Dermis microvascular lymphatic vessel endothelial cell (primary cell): ENCODE results near the gene ACAP2. TPM values are rescaled to one million over a fixed set of nuclear protein-coding genes. Genes with fewer than 3 reads are reported as not detected.

Experiments used
- DNase-seq, 2 donors: peaks; one replicate each; pipeline versions ENCODE4 v3.0.0 to v3.0.0-alpha.2; 2010; ENCODE audit warnings: low read depth in 2 of 2
- total RNA-seq: library from RNA; depleted of rRNA; stranded (reverse); fragments of >200 nt; gene quantifications from 2 replicates; pipeline ENCODE4 v1.2.1, GENCODE V29; 2014

ACAP2 gene
- total RNA-seq, 1 donor from 2014 or later, result 36.2 TPM

DNA sequence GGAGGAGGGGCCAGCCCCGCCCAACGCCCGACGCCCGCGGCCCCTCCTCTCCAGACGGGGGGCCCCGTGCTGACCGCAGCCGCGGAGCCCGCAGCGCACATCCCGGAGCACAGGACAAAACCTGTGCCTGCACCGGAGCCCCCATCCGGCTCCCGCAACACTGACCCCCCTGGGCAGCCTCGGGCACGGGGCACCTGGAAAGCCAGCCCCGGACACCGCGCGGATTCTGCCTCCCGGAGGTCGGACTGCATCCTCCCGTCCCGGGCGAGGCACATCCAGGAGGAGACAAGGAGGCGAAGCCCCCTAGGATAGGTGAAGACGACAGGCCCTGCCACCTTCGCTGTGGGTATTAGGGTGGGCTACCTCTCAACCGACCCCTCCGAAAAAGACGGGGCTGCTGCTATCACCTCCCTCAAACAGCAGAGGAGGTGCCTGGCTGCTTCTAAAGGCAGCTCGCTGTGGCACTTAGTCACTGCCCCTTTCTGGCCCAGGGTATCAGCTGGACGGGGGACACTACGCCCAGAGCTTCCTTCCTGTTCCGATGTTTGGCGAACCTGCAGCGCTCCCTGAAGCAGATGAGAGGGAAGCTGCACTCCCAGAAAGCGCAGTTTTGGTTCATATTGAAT, 182.4 kb downstream of the ACAP2 start:
- DNase-seq, result peak; percentile 52 to 61

- DNase-seq, result peak; percentile 90 to 97
Observed at GRCh38 chr3:195259475-195260279, 183.1 kb downstream of the ACAP2 start.

DNA sequence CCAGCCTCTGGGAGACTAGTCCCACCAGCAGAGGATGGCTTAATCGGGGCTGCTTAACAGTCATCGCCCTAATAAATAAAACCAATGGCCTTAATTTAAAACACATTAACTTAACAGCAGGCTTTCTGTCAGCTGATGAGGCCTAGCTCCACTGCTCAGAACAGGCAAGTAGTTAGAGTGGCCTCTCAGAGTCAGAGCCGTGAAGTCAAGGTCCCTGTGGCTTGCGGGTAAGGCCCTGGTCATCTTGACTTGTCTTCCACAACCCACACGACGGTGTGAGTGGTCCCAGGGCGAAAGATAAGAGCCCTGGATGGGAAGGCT, 183.7 kb downstream of the ACAP2 start:
- DNase-seq, result peak in 1 of 2 donors; percentile 46

DNA sequence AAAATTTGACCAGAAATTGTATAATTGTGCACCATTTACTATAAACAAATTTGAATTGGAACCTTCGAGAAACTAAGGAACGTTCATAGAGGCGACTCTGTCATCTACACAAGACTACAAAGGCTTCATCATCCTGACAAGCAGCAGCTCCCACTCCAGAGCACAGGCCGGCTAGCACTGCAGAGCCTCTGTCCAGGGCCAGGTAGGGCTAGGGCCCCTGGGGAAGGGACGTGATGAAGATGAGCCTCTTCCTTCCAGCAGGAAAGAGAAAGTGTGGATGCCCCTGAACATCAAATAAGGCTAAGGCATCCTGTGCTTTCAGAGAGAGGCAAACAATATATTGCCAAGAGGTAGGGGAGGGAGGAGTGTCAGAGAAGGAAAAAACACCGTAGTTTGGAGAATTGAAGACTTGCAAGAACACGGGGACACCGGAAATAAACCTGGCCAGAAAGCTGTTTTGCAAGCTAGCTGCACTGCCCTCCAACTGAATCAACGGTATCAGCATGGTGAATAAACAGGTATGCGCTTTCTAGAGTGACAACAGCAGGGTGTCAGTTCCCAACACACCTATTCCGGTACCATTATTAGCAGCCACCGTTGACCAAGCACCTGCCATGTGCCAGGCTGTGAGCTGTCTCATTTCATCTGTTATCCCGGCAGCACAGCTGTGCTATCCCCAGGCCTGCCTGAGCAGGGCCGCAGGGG, 184.2 kb downstream of the ACAP2 start:
- DNase-seq, result no peak

GRCh38 chr3:195257454-195258448, 185.1 kb downstream of the ACAP2 start:
- peak in 1 of 2 donors; percentile 25 for DNase-seq

GRCh38 chr3:195256639-195257453, 186.0 kb downstream of the ACAP2 start:
- DNase-seq, result no peak

- no peak for DNase-seq
Observed at GRCh38 chr3:195255571-195256501, 187.0 kb downstream of the ACAP2 start.

DNA sequence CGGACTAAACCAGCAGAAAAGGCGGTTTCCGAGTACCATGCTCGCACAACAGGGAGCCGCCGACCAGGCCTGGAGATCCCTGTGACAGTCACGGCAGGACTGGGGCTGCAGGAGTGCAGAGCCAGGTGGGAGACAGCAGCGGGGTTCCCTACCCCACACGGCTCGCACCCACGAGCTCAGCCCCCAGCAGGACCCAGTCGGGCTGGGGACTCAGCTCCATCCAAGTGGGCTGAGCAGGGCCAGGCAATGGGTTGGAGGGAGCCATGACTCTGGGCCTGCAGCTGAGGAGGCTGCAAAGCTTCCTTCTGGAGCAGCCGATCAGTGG, 187.7 kb downstream of the ACAP2 start:
- no peak for DNase-seq

GRCh38 chr3:195254454-195255175, 188.2 kb downstream of the ACAP2 start:
- no peak for DNase-seq

GRCh38 chr3:195253923-195254432, 188.8 kb downstream of the ACAP2 start:
- no peak for DNase-seq

DNA sequence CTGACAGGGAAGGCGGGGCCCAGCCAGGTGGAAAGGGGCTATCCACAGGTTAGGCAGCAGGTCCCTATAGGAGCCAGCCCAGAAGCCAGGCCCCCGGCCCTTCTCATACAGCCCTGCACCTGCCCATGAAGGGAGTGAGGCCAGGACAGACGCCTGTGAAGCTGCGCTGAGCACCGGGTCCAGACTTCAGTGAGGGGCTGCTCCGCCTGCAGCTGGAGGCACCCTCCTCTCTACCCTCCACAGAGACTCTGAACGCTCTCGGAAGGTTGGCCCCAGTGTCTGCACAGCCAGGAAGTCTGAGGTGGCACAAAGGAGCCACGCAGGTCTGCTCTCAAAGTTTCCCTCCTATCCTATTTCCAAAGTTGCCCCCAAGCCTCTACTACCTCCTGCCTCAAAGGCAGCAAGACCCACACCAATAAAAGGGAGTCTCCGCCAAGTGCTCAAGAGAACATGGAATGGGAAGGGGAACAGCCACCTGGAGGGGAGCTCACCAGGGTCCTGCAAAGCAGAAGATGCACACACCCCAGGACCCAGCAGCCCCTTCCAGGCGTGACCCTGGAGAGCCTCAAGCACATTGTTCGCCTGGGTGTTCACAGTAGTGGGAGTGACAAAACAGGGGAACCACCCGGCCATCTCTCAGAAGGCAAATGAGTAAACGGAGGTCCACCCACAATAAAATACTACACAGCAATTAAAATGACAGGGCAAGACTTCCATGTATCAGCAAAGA, 191.3 kb downstream of the ACAP2 start:
- DNase-seq, result no peak

- DNase-seq, result peak; percentile 43 to 71
Observed at GRCh38 chr3:195250473-195251251, 192.2 kb downstream of the ACAP2 start.

GRCh38 chr3:195249858-195250464, 192.9 kb downstream of the ACAP2 start:
- DNase-seq, result no peak

GRCh38 chr3:195249057-195249770, 193.6 kb downstream of the ACAP2 start:
- no peak for DNase-seq

DNA sequence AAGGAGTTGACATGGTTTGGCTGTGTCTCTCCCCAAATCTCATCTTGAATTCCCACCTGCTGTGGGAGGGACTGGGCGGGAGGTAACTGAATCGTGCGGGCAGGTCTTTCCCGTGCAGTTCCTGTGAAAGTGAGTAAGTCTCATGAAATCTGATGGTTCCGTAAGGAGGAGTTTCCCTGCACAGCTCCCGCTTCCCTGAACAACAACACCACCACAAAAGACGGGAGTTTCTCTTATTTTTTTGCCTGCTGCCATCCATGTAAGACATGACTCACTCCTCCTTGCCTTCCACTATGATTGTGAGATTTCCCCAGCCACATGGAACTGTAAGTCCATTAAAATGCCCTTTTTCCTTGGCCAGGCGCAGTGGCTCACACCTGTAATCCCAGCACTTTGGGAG, 194.5 kb downstream of the ACAP2 start:
- DNase-seq, result peak in 1 of 2 donors; percentile 33

DNA sequence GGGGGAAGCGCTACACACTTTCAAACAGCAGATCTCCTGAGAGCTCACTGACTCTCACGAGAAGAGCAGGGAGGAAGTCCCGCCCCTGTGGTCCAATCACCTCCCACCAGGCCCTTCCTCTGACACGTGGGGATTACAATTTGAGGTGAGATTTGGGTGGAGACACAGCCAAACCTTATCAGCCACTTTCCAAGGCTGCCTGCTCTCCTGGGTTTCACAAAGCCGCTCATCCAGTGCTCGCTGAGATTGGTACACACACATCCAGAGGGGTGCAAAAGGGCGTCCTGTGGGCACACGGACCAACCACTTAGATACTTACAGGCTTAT, 195.0 kb downstream of the ACAP2 start:
- no peak for DNase-seq
